HEK293T (cell line): ENCODE data around the gene AQP12B.
"Not testable (repeated sequence)": the region's sequence is repeated elsewhere in the genome, so short reads cannot be mapped to it uniquely, and the experiment has no call there.

Source experiments
- CTCF ChIA-PET: fragments of 350-600 bp; formaldehyde crosslinking; extraction: SDS; loops from one replicate; lab custom pipeline; 2021; ENCODE audit warnings: antibody characterized with exemption, inconsistent platforms; lab: Yijun Ruan, JAX
- POLR2A ChIA-PET: fragments of 350-600 bp; formaldehyde crosslinking; extraction: SDS; loops from one replicate; lab custom pipeline; 2020; ENCODE audit warnings: antibody characterized with exemption, inconsistent platforms; lab: Yijun Ruan, JAX
- DNase-seq: peaks from one replicate; pipeline ENCODE4 v3.0.0; 2012; ENCODE audit warnings: mixed read lengths; ENCODE audit errors: extremely low spot score
- ARNT ChIP-seq: fragments of 450-650 bp; IDR thresholded peaks from 2 replicates; pipeline ENCODE4 v1.6.1; 2017; ENCODE audit warnings: mild to moderate bottlenecking
- BHLHE40 ChIP-seq: fragments of 450-650 bp; IDR thresholded peaks from 2 replicates; pipeline ENCODE4 v1.6.1; 2016; ENCODE audit warnings: mild to moderate bottlenecking, moderate library complexity, borderline replicate concordance
- CTBP1 ChIP-seq: fragments of 450-650 bp; IDR thresholded peaks from 2 replicates; pipeline ENCODE4 v1.6.1; 2016; ENCODE audit warnings: borderline replicate concordance
- ELF4 ChIP-seq: fragments of 450-650 bp; IDR thresholded peaks from 2 replicates; pipeline ENCODE4 v1.6.1; 2017; ENCODE audit warnings: antibody characterized with exemption
- FOXA1 ChIP-seq: fragments of 450-650 bp; IDR thresholded peaks from 2 replicates; pipeline ENCODE4 v1.6.1; 2016; ENCODE audit warnings: mild to moderate bottlenecking
- FOXK2 ChIP-seq: fragments of 450-650 bp; IDR thresholded peaks from 2 replicates; pipeline ENCODE4 v1.6.1; 2016; ENCODE audit warnings: mild to moderate bottlenecking
- FOXM1 ChIP-seq: fragments of 450-650 bp; IDR thresholded peaks from 2 replicates; pipeline ENCODE4 v1.6.1; 2017; ENCODE audit warnings: mild to moderate bottlenecking, borderline replicate concordance
- HDGF ChIP-seq: fragments of 450-650 bp; IDR thresholded peaks from 2 replicates; pipeline ENCODE4 v1.6.1; 2017; ENCODE audit warnings: antibody characterized with exemption, borderline replicate concordance
- L3MBTL2 ChIP-seq: fragments of 450-650 bp; conservative IDR thresholded peaks from 2 replicates; pipeline ENCODE4 v1.6.1; 2016; ENCODE audit warnings: mild to moderate bottlenecking
- LEF1 ChIP-seq: fragments of 450-650 bp; IDR thresholded peaks from 2 replicates; pipeline ENCODE4 v1.6.1; 2017; ENCODE audit warnings: mild to moderate bottlenecking, borderline replicate concordance
- NFRKB ChIP-seq: fragments of 450-650 bp; IDR thresholded peaks from 2 replicates; pipeline ENCODE4 v1.6.1; 2016; ENCODE audit warnings: mild to moderate bottlenecking, moderate library complexity
- SP1 ChIP-seq: fragments of 450-650 bp; IDR thresholded peaks from 2 replicates; pipeline ENCODE4 v1.6.1; 2017
- SUZ12 ChIP-seq: fragments of 450-650 bp; IDR thresholded peaks from 2 replicates; pipeline ENCODE4 v1.6.1; 2016; ENCODE audit warnings: mild to moderate bottlenecking
- TARDBP ChIP-seq: fragments of 450-650 bp; IDR thresholded peaks from 2 replicates; pipeline ENCODE4 v1.6.1; 2016
- ZNF384 ChIP-seq: fragments of 450-650 bp; IDR thresholded peaks from 2 replicates; pipeline ENCODE4 v1.6.1; 2016
- TF ChIP-seq, protein P1 (sequence below): fragments of 450-650 bp; IDR thresholded peaks from 2 replicates; pipeline ENCODE4 v1.6.1; 2016

Gene AQP12B

GRCh38 chr2:240663546-240664190 is 19.0 kb downstream of the AQP12B start:
- no peak for TF ChIP-seq ZNF384
- TF ChIP-seq BHLHE40 = no peak
- TF ChIP-seq LEF1 = no peak
- no peak for TF ChIP-seq ARNT
- TF ChIP-seq NFRKB = no peak
- no peak for TF ChIP-seq ELF4
- TF ChIP-seq SP1 = no peak
- no peak for TF ChIP-seq HDGF
- TF ChIP-seq FOXM1 = no peak
- no peak for TF ChIP-seq FOXK2
- TF ChIP-seq, protein P1, sequence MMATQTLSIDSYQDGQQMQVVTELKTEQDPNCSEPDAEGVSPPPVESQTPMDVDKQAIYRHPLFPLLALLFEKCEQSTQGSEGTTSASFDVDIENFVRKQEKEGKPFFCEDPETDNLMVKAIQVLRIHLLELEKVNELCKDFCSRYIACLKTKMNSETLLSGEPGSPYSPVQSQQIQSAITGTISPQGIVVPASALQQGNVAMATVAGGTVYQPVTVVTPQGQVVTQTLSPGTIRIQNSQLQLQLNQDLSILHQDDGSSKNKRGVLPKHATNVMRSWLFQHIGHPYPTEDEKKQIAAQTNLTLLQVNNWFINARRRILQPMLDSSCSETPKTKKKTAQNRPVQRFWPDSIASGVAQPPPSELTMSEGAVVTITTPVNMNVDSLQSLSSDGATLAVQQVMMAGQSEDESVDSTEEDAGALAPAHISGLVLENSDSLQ = no peak
- TF ChIP-seq L3MBTL2 = no peak
- TF ChIP-seq TARDBP = no peak
- TF ChIP-seq FOXA1 = no peak
- TF ChIP-seq SUZ12 = no peak
- no peak for TF ChIP-seq CTBP1
- CTCF ChIA-PET = no interaction called here
- POLR2A ChIA-PET = no interaction called here
- DNase-seq = no peak

GRCh38 chr2:240662681-240663080 is 20.0 kb downstream of the AQP12B start:
- no peak for DNase-seq
- TF ChIP-seq SUZ12 = no peak
- TF ChIP-seq ELF4 = no peak
- no peak for TF ChIP-seq L3MBTL2
- no peak for TF ChIP-seq SP1
- no peak for TF ChIP-seq ZNF384
- no peak for TF ChIP-seq FOXM1
- TF ChIP-seq, protein P1 = no peak
- no peak for TF ChIP-seq HDGF
- no peak for TF ChIP-seq ARNT
- no peak for TF ChIP-seq FOXA1
- TF ChIP-seq NFRKB = no peak
- no peak for TF ChIP-seq FOXK2
- TF ChIP-seq LEF1 = no peak
- TF ChIP-seq TARDBP = no peak
- TF ChIP-seq BHLHE40 = no peak
- TF ChIP-seq CTBP1 = no peak
- POLR2A ChIA-PET = no interaction called here
- CTCF ChIA-PET = no interaction called here

- CTCF ChIA-PET, POLR2A ChIA-PET, DNase-seq: not testable (repeated sequence)
Observed at GRCh38 chr2:240659883-240660282, 22.8 kb downstream of the AQP12B start.

DNA sequence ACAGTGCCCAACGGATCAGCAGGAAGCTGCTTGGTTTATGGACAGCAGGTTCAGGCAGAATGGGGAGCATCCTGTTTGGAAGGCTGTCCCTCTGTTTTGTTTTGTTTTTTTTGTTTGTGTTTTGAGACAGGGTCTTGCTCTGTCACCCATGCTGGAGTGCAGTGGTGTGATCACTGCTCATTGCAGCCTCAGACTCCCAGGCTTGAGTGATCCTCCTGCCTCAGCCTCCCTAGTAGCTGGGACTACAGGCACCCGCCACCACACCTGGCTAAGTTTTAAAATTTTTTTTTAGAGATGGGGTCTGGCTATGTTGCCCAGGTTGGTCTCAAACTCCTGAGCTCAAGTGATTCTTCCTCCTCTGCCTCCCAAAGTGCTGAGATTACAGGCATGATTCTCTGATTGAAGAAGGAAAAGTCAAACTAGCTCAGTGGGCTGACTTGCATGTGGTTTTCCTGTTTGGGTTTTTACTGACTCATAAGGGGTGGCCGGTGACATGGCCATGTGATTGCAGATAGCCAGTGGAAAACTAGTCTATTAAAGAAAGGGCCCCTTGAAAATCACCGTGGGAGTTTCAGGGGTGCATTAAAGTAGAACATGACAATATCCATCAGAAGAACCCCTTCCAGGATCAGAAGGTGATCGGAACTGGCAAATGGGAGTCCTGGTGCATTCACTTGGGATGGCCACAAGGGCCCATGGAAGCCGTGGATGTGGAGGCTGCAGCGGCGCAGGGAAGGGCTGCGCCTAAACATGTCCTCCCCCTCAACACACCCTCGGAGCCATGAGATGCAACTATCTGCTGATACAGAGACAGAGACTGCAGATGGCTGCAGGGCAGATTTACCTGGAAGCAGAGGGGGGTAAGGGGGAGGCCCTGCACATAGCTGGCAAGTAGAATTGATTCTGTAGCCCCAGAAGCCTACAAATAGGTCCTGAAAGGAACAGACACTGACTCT is 26.5 kb downstream of the AQP12B start:
- DNase-seq = peak; percentile 6
- TF ChIP-seq HDGF = no peak
- TF ChIP-seq SP1 = no peak
- no peak for TF ChIP-seq ARNT
- no peak for TF ChIP-seq CTBP1
- TF ChIP-seq ELF4 = no peak
- TF ChIP-seq ZNF384 = no peak
- TF ChIP-seq TARDBP = no peak
- CTCF ChIA-PET = interaction anchor here (1.4 kb wide), 1 partner anchor 15 kb away, joined by 3 read pairs; no protein-coding TSS in a partner anchor
- POLR2A ChIA-PET = no interaction called here

- no peak for TF ChIP-seq L3MBTL2
- TF ChIP-seq CTBP1 = no peak
- no peak for TF ChIP-seq ELF4
- TF ChIP-seq, protein P1 = no peak
- TF ChIP-seq NFRKB = no peak
- no peak for TF ChIP-seq BHLHE40
- DNase-seq = no peak
- ChIA-PET CTCF (no interaction called here), POLR2A (interaction anchor here (0.6 kb wide), 1 partner anchor 64 kb away, joined by 4 read pairs; no protein-coding TSS in a partner anchor)
Observed at GRCh38 chr2:240651185-240651584, 31.5 kb downstream of the AQP12B start.

DNA sequence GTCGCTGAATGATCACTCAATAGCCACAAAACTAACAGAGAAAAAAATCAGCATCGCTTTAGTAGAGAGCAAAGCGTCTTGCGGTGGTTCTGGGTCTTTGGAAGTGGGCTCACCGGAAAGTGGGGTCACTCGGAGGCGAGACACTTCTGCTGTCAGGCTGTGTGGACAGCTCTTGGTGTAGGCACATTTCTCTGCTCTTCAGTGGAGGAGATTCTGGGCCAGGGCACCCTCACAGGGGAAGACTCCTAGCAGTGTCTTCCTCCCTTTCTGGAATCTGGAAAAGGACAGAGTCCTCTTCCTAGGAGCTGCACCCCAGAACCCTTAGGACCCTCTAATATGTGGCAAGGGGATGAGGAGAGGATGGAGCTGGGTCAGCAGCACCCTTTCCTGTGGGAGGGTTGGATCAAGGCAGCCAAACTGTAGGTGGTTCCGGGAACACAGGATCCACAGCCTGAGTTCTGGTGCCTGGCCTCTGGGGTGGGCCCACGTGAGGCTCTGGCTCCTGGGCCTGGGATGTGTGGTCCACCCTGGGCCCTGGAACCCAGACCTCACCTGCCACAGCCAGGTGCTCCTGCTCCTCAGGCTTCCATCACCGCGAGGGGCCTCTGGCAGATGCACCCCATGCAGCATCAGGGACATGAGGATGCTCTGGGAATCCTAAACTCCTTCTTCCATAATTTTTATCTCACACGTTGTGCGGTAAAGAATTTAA is 32.3 kb downstream of the AQP12B start:
- ChIA-PET POLR2A (no interaction called here), CTCF (no interaction called here)
- no peak for DNase-seq
- no peak for TF ChIP-seq SUZ12
- no peak for TF ChIP-seq ARNT
- TF ChIP-seq L3MBTL2 = no peak
- TF ChIP-seq BHLHE40 = no peak
